GM23248 (cell line): ENCODE data around the gene MOV10. TPM values are rescaled to one million over a fixed set of nuclear protein-coding genes. Genes with fewer than 3 reads are reported as not detected.
"Not testable (repeated sequence)": the region's sequence is repeated elsewhere in the genome, so short reads cannot be mapped to it uniquely, and the experiment has no call there.

Experiments
- DNase-seq: peaks from one replicate; pipeline ENCODE4 v3.0.0-alpha.2; 2015
- H2AFZ ChIP-seq: fragments of 200-600 bp; sonication (generic); 2 replicates; pipeline ENCODE4 v1.6.1; 2016; ENCODE audit warnings: antibody characterized with exemption
- H3F3A ChIP-seq: fragments of 200-600 bp; sonication (generic); 2 replicates; pipeline ENCODE4 v1.6.1; 2016; ENCODE audit warnings: mild to moderate bottlenecking, antibody characterized with exemption, mixed run types; ENCODE audit not compliant: insufficient read depth
- H3K27ac ChIP-seq: fragments of 200-600 bp; sonication (generic); 2 replicates; pipeline ENCODE4 v1.5.1; 2016; ENCODE audit warnings: mild to moderate bottlenecking
- H3K27me3 ChIP-seq: fragments of 200-600 bp; sonication (generic); replicated peaks from 2 replicates; pipeline ENCODE4 v1.6.1; 2016; ENCODE audit warnings: mild to moderate bottlenecking; ENCODE audit not compliant: insufficient read depth
- H3K36me3 ChIP-seq: fragments of 200-600 bp; sonication (generic); 2 replicates; pipeline ENCODE4 v1.6.1; 2016; ENCODE audit warnings: low read depth, mild to moderate bottlenecking
- H3K4me1 ChIP-seq: fragments of 200-600 bp; sonication (generic); 2 replicates; pipeline ENCODE4 v1.6.1; 2016; ENCODE audit warnings: mild to moderate bottlenecking; ENCODE audit not compliant: insufficient read depth
- H3K4me2 ChIP-seq: fragments of 200-600 bp; sonication (generic); one replicate; pipeline ENCODE4 v1.6.1; 2016; ENCODE audit warnings: mild to moderate bottlenecking; ENCODE audit not compliant: unreplicated experiment
- H3K4me3 ChIP-seq: fragments of 200-600 bp; sonication (generic); 2 replicates; pipeline ENCODE4 v1.5.1; 2016; ENCODE audit warnings: mild to moderate bottlenecking
- H3K79me2 ChIP-seq: fragments of 200-600 bp; sonication (generic); 2 replicates; pipeline ENCODE4 v1.6.1; 2016; ENCODE audit warnings: mild to moderate bottlenecking; ENCODE audit not compliant: insufficient read depth
- H3K9ac ChIP-seq: fragments of 200-600 bp; sonication (generic); 2 replicates; pipeline ENCODE4 v1.6.1; 2016; ENCODE audit warnings: mild to moderate bottlenecking
- H3K9me2 ChIP-seq: fragments of 200-600 bp; sonication (generic); 2 replicates; pipeline ENCODE4 v1.6.1; 2016; ENCODE audit warnings: mixed run types, mild to moderate bottlenecking, moderate library complexity; ENCODE audit not compliant: insufficient read depth
- H3K9me3 ChIP-seq: fragments of 200-600 bp; sonication (generic); one replicate; pipeline ENCODE4 v1.6.1; 2017; ENCODE audit warnings: low read depth
- H4K20me1 ChIP-seq: fragments of 200-600 bp; sonication (generic); 2 replicates; pipeline ENCODE4 v1.6.0; 2016; ENCODE audit not compliant: insufficient read depth
- EZH2 ChIP-seq: fragments of 200-600 bp; sonication (generic); IDR thresholded peaks from 2 replicates; pipeline ENCODE4 v1.6.1; 2018; ENCODE audit warnings: antibody characterized with exemption, mild to moderate bottlenecking; ENCODE audit not compliant: insufficient read depth, poor library complexity, severe bottlenecking
- EZH2phosphoT487 ChIP-seq: fragments of 200-600 bp; sonication (generic); IDR thresholded peaks from 2 replicates; pipeline ENCODE4 v1.6.1; 2018; ENCODE audit warnings: antibody characterized with exemption, moderate library complexity, mild to moderate bottlenecking, low read depth; ENCODE audit not compliant: insufficient read depth
- WGBS, 2 experiments: methylation state at CpG; one replicate each; pipeline ENCODE4 v1.1.6; 2015 to 2017; ENCODE audit warnings: low lambda C conversion rate in 2 of 2, low coverage in 1 of 2; ENCODE audit errors: missing lambda C conversion rate in 2 of 2; 5-methylcytosine and 5-hydroxymethylcytosine counted together
- in situ Hi-C: fragments of 300-500 bp; cut with MboI; formaldehyde crosslinking; loops from 2 replicates; pipeline ENCODE4 v1.15.0; 2020
- polyA plus RNA-seq: library from polyadenylated mRNA; unstranded; fragments of >200 nt; fragmentation: Nextera tagmentation; extraction: Ambion mirVana; gene quantifications from 2 replicates; pipeline ENCODE4 v1.2.1, GENCODE V29; 2016
- total RNA-seq: library from RNA; depleted of rRNA; stranded (reverse); fragments of >200 nt; shearing (Covaris generic); gene quantifications from 2 replicates; pipeline ENCODE4 v1.2.3, GENCODE V29; 2014

MOV10 gene
- total and polyA plus RNA-seq, 2 experiments from 2014 or later, result 16.5 to 29.1 TPM

GRCh38 chr1:112723511-112723839, 49.0 kb downstream of the MOV10 start:
- WGBS, 2 experiments, result 76 to 78% methylated on average over 8 of the region's 8 CpGs
- H3F3A ChIP-seq, result no peaks in the 10 kb centered on the region
- no peaks in the 10 kb centered on the region for H3K36me3 ChIP-seq
- H3K9me3 ChIP-seq, result no peaks in the 10 kb centered on the region
- DNase-seq, result no peak
- H2AFZ ChIP-seq, result peak overlapping the region; percentile 79; the same call in 1 of the 2 replicates
- TF ChIP-seq EZH2phosphoT487, result no peak
- TF ChIP-seq EZH2, result no peak
- H4K20me1 ChIP-seq, result no peaks in the 10 kb centered on the region
- H3K9ac ChIP-seq, result peak overlapping the region; percentile 46
- H3K9me2 ChIP-seq, result no peaks in the 10 kb centered on the region
- peak overlapping the region; percentile 25 for H3K4me2 ChIP-seq
- H3K27ac ChIP-seq, result peak overlapping the region; percentile 49
- H3K27me3 ChIP-seq, result no peaks in the 10 kb centered on the region
- H3K4me3 ChIP-seq, result no peak overlapping the region
- in situ Hi-C loops, result no loop called here
- H3K4me1 ChIP-seq, result peaks cover 12% of the 10 kb centered on the region
- H3K79me2 ChIP-seq, result no peaks in the 10 kb centered on the region

- H3K4me2 ChIP-seq, H2AFZ ChIP-seq, H3K27ac ChIP-seq, H3K79me2 ChIP-seq, DNase-seq, H3K9ac ChIP-seq, H3K9me3 ChIP-seq, H3F3A ChIP-seq, in situ Hi-C loops, H3K9me2 ChIP-seq, H3K4me3 ChIP-seq, H3K36me3 ChIP-seq, H4K20me1 ChIP-seq, H3K27me3 ChIP-seq: not testable (repeated sequence)
- H3K4me1 ChIP-seq, result peaks cover 12% of the 10 kb centered on the region
- WGBS, 2 experiments, result 91 to 92% methylated on average over 3 to 4 of the region's 4 CpGs
Measured at GRCh38 chr1:112724240-112724639, 49.8 kb downstream of the MOV10 start.

DNA sequence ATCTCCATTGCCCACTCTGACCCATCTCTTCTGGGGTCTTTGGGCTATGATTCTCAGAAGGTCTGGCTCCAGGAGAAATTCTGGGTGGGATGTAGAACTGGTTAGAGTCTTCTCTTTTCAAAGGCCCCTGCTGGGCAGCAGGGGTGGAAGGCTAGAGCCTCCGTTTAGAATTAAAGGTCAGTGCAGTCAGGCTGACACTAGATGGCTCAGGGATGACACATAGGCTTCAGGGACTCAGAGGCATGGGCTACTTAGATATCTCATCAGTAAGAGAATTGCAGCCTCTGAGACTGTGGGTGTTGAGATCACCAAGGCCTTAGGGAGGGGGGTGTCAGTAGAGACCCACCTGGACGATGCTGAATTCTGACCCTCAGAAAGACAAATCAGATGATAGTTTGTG, 53.3 kb downstream of the MOV10 start:
- H3K27me3 ChIP-seq, result no peaks in the 10 kb centered on the region
- WGBS, 2 experiments, result 15 to 25% methylated on average over 2 of the region's 2 CpGs

DNA sequence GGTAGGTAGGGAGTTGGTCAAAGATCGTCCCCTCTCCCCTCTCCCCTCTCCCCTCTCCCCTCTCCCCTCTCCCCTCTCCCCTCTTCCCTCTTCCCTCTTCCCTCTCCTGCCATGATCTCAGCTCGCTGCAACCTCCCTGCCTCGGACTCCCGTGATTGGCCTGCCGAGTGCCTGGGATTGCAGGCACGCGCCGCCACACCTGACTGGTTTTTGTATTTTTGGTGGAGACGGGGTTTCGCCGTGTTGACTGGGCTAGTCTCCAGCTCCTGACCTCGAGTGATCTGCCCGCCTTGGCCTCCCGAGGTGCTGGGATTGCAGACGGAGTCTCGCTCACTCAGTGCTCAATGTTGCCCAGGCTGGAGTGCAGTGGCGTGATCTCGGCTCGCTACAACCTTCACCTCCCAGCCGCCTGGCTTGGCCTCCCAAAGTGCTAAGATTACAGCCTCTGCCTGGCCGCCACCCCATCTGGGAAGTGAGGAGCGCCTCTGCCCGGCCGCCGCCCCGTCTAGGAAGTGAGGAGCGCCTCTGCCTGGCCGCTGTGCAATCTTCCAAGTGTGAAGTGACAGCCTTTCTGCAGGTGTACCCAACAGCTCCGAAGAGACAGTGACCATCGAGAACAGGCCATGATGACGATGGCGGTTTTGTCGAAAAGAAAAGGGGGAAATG, 54.0 kb downstream of the MOV10 start:
- H3K27ac ChIP-seq, H3K9ac ChIP-seq, H3K9me3 ChIP-seq, DNase-seq, H3K79me2 ChIP-seq, H3K27me3 ChIP-seq, H3K4me3 ChIP-seq, H4K20me1 ChIP-seq, H3K36me3 ChIP-seq, H3K4me2 ChIP-seq, H2AFZ ChIP-seq, H3K9me2 ChIP-seq, H3F3A ChIP-seq, in situ Hi-C loops: not testable (repeated sequence)
- WGBS, 2 experiments, result 84 to 87% methylated on average over 31 to 33 of the region's 33 CpGs
- H3K4me1 ChIP-seq, result peaks cover 12% of the 10 kb centered on the region

More for the DNA sequence above, 53.3 kb downstream of the MOV10 start:
- Histone ChIP-seq H3K9ac (no peak overlapping the region), H3K27ac (no peak overlapping the region), H3K4me3 (no peak overlapping the region), H2AFZ (no peak overlapping the region), H3K4me1 (peaks cover 16% of the 10 kb centered on the region), H4K20me1 (no peaks in the 10 kb centered on the region), H3K9me3 (no peaks in the 10 kb centered on the region), H3K79me2 (no peaks in the 10 kb centered on the region), H3K36me3 (no peaks in the 10 kb centered on the region), H3F3A (no peaks in the 10 kb centered on the region), H3K4me2 (no peak overlapping the region), H3K9me2 (no peaks in the 10 kb centered on the region)
- TF ChIP-seq EZH2phosphoT487, result no peak
- no peak for TF ChIP-seq EZH2
- in situ Hi-C loops, result no loop called here
- peak; percentile 71 for DNase-seq

DNA sequence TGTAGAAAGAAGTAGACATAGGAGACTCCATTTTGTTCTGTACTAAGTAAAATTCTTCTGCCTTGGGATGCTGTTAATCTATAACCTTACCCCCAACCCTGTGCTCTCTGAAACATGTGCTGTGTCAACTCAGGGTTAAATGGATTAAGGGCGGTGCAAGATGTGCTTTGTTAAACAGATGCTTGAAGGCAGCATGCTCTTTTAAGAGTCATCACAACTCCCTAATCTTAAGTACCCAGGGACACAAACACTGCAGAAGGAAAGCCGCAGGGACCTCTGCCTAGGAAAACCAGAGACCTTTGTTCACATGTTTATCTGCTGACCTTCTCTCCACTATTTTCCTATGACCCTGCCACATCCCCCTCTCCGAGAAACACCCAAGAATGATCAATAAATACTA, 54.6 kb downstream of the MOV10 start:
- H3K36me3 ChIP-seq, in situ Hi-C loops, H3K79me2 ChIP-seq, DNase-seq, H3K27me3 ChIP-seq, H3K9ac ChIP-seq, H4K20me1 ChIP-seq, H3F3A ChIP-seq, H3K9me3 ChIP-seq, H3K9me2 ChIP-seq, H3K4me3 ChIP-seq, H3K4me2 ChIP-seq, H3K27ac ChIP-seq, H2AFZ ChIP-seq: not testable (repeated sequence)
- WGBS, 2 experiments, result 68 to 79% methylated on average over 3 of the region's 3 CpGs
- H3K4me1 ChIP-seq, result peaks cover 12% of the 10 kb centered on the region
